Upper lobe of right lung (tissue), 1 donor: ENCODE results near the gene ANKFY1. TPM values are rescaled to one million over a fixed set of nuclear protein-coding genes. Genes with fewer than 3 reads are reported as not detected.

Source experiments
- ATAC-seq: fragments of 200-7000 bp; cut with Tn5 transposase; one replicate; pipeline ENCODE4 v1.9.1; 2020; ENCODE audit warnings: mild to moderate bottlenecking, moderate library complexity
- DNase-seq: peaks from one replicate; pipeline ENCODE4 v3.0.0-alpha.2; 2020
- H3K27ac ChIP-seq: fragments of 200-600 bp; one replicate; pipeline ENCODE4 v1.8.0; 2022
- H3K27me3 ChIP-seq: fragments of 200-600 bp; one replicate; pipeline ENCODE4 v1.8.0; 2022; ENCODE audit warnings: mild to moderate bottlenecking
- H3K36me3 ChIP-seq: fragments of 200-600 bp; one replicate; pipeline ENCODE4 v1.8.0; 2022
- H3K4me1 ChIP-seq: fragments of 200-600 bp; one replicate; pipeline ENCODE4 v1.8.0; 2022
- H3K4me3 ChIP-seq: fragments of 200-600 bp; one replicate; pipeline ENCODE4 v1.8.0; 2022; ENCODE audit warnings: mild to moderate bottlenecking
- H3K9me3 ChIP-seq: fragments of 200-600 bp; one replicate; pipeline ENCODE4 v1.8.0; 2022
- CTCF ChIP-seq: fragments of 200-600 bp; IDR thresholded peaks from one replicate; pipeline ENCODE4 v1.8.0; 2022; ENCODE audit warnings: antibody characterized with exemption
- intact Hi-C: fragments of 100-400 bp; cut with DNase I; formaldehyde crosslinking; loops from one replicate; pipeline ENCODE4 v1.11.0; 2022
- long read RNA-seq: library from polyadenylated mRNA; unstranded; transcript quantifications from one replicate; pipeline ENCODE4 v2.0.0, GENCODE V29; 2021
- total RNA-seq: library from RNA; stranded (reverse); fragmentation: NEBNext Ultra II Directional; extraction: Animal tissue kit (Norgen Biotek cat#: 25700); gene quantifications from one replicate; pipeline ENCODE4 v1.2.1, GENCODE V29; 2021
- donor health status: DM: no; HTN: yes; CAD: no; lungs with severe emphysema.

ANKFY1 gene
- 64.8 TPM for total RNA-seq
- long read RNA-seq, full-length matches to known transcripts, result 4 of 23 reads
- long read RNA-seq, partial matches to known transcripts, result 11 of 23 reads
- long read RNA-seq, other reads (novel, unspliced or antisense), result 8 of 23 reads

DNA sequence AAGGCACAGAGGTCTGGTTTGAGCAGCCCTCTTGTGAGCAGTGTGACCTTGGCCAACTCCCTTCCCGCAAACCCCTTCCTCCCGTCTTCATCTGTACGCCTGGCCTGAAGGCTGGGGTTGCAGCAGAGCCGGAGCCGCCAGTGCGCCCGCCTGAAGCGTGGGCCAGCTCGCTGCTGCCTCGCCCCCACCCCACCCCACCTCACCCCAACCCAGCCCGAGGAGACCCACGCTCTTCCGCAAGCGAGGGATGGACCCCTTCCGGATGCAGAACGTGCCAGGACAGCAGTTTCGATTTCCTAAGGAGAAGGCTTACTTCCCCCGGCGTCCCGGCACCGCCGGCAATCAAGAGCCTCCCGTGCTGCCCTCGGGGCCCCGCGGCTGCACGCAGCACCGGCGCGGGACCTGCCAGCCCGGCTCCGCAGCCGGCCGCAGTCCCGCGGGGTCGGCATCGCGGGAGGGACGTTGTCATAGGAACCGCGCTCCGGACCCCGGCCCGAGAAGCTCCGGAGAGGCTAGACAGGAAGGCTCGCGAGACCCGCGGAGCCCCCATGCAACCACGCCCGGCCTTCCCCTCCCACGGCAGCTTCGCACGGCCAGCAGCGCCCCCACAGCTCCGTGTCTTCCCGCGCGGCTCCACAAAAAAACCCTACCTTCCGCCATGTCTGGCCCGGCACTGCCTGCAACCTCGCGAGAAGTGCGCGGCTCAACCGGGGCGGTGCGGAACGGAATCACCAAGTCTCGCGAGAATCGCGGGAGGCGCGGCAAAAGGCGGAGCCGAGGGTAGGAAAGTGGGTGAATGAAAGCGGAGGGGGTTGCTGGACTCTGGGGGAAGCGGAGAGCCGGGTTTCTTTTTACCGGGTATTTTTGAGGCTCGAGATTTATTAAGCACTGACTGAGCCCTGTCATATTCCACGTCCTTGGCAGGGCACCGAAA is at the start of gene ANKFY1:
Gene ANKFY1, minus strand, starts transcription at position 698 of the 934 bp plus-strand sequence. Its CDS starts 38 bp downstream, at position 660.
- TF ChIP-seq CTCF, result no peak
- Histone ChIP-seq H3K27me3 (no peaks in the 10 kb centered on the region), H3K36me3 (no peaks in the 10 kb centered on the region), H3K9me3 (no peaks in the 10 kb centered on the region), H3K27ac (peak within 1 kb of the TSS; percentile 88), H3K4me3 (peak within 1 kb of the TSS; percentile 94), H3K4me1 (peaks cover 14% of the 10 kb centered on the region)
- intact Hi-C loops, result no loop called here
- ATAC-seq (peak; percentile 97), DNase-seq (peak; percentile 98)

DNA sequence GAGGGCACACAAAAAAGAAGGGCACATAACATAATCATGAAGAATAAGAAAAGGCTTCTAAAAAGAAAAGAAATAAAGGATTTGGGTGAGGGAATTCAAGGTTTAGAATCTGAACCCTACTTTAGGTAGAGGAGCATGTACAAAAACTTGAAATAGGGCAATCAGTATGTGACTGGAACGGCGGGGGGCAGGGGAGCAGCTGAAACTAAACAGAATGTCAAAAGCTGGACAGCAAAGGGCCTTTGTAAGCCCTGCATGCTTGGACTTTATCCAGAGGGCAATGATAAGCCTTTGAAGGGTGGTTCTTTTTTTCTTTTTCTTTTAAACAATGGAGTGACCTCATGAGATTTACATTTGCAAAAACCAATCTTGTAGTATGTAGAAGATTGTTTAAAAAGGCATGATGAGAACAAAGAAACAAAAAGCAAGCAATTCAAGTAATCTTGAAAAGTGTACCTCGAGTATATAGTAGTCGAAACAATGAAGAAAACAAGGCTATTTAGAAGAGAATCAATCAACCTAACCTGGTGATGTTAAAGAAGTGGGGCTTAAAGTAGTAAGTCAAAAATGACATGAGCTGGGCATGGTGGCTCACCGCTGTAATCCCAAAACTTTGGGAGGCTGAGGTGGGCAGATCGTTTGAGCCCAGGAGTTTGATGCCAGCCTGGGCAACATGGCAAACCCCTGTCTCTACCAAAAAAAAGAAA is 46.7 kb upstream of the ANKFY1 start:
- Histone ChIP-seq H3K27ac (no peak overlapping the region), H3K9me3 (no peaks in the 10 kb centered on the region), H3K4me1 (peaks cover 32% of the 10 kb centered on the region), H3K36me3 (peaks cover 16% of the 10 kb centered on the region), H3K4me3 (no peak overlapping the region), H3K27me3 (no peaks in the 10 kb centered on the region)
- ATAC-seq (no peak), DNase-seq (no peak)
- no peak for TF ChIP-seq CTCF
- intact Hi-C loops, result no loop called here

DNA sequence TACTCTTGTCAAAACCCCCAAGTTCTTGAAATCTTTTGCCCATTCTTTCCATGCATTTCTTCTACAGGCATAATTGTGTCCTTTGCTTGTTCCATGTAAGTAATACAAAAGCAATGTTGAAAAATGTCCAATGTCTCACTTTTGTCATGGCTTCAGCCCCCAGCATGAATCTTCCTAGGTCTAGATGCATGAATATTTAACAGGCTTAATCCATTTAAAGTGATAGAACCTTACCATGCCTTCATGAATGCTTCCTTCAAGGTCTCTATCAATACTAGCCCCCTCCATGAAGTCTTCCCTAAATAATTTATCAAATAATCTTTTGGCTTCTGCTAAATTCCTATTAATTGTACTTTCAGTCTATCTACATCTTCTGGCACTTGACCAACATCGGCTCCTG is 46.1 kb upstream of the ANKFY1 start:
- H3K9me3 ChIP-seq, result no peaks in the 10 kb centered on the region
- DNase-seq (no peak), ATAC-seq (no peak)
- H3K27ac ChIP-seq, result no peak overlapping the region
- intact Hi-C loops, result loop anchor here (5.0 kb wide), 1 partner anchor 92 kb away; no protein-coding TSS in a partner anchor
- no peak for TF ChIP-seq CTCF
- H3K36me3 ChIP-seq, result peaks cover 21% of the 10 kb centered on the region
- no peak overlapping the region for H3K4me3 ChIP-seq
- H3K27me3 ChIP-seq, result no peaks in the 10 kb centered on the region
- peaks cover 32% of the 10 kb centered on the region for H3K4me1 ChIP-seq

DNA sequence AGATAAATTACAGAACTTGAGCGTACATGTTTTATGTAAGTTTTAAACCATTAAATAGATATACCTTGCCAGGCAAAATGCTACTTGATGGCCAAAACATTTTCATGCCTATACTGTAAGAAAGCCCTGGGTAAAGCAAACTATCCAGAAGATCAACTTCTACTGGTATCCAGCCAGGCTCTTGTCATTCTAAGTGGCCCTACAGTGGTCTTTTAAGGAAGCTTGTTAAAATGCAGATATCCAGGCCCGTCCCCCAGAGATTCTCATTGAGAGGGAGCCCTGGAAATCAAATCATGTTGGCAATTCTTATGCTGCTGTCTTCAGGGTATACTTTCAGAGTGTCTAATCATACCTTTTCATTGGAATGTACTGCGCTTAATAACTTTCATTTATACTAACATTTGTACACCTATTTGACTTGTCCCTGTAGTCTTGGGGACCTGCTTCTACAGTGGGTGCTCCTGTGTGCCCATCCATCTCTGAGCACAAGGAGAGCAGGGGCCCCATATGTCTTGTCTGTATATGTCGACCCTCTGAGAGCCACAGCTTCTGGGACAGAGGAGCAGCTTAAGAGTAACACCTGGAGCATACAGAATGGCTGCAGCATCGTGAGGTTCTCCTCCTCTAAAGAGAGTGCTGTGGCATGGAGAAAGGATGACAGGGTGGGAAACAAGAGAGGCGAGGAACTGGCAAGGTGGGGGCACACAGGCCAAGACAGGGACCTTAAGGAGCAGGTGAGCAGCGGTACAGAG is 43.6 kb upstream of the ANKFY1 start:
- Histone ChIP-seq H3K4me3 (no peak overlapping the region), H3K9me3 (no peaks in the 10 kb centered on the region), H3K27me3 (no peaks in the 10 kb centered on the region), H3K36me3 (peaks cover 33% of the 10 kb centered on the region), H3K27ac (no peak overlapping the region), H3K4me1 (peaks cover 17% of the 10 kb centered on the region)
- ATAC-seq (no peak), DNase-seq (no peak)
- intact Hi-C loops, result loop anchor here (5.0 kb wide), 1 partner anchor 95 kb away; no protein-coding TSS in a partner anchor
- TF ChIP-seq CTCF, result no peak

DNA sequence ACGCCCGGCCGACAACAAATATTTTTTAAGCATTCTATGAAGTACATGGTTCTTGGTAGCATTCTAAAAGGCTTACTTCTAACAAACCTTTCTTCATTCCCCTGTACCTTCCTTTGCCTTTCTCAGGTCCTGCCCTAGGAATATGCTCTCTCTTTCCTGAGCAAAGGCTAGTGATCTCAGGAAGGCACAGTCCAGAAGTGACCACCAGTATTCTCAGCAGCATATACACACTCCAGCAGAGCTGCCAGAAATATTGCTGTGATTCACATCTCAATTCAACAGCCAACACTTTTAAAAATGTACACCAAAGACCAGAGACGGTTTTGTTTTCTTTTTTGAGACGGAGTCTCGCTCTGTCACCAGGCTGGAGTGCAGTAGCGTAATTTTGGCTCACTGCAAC is 41.4 kb upstream of the ANKFY1 start:
- no peak for TF ChIP-seq CTCF
- intact Hi-C loops, result loop anchor here (5.0 kb wide), 1 partner anchor 97 kb away; no protein-coding TSS in a partner anchor
- Histone ChIP-seq H3K36me3 (peaks cover 33% of the 10 kb centered on the region), H3K27ac (no peak overlapping the region), H3K4me3 (no peak overlapping the region), H3K4me1 (peaks cover 11% of the 10 kb centered on the region), H3K9me3 (no peaks in the 10 kb centered on the region), H3K27me3 (no peaks in the 10 kb centered on the region)
- ATAC-seq (no peak), DNase-seq (no peak)
